ENCODE results near the gene APOL2. TPM values are rescaled to one million over a fixed set of nuclear protein-coding genes. Genes with fewer than 3 reads are reported as not detected.

APOL2 gene
- total RNA-seq, 3 donors from 2014 or later = 46.3 to 64.8 (median 56.3) TPM

GRCh38 chr22:36227806-36228205 is 11.5 kb downstream of the APOL2 start:
- Histone ChIP-seq H3K9me3 (no peaks in the 10 kb centered on the region), H3K4me1 (ENCODE audit: low read depth) (no peaks in the 10 kb centered on the region), H3K36me3 (ENCODE audit: low read depth) (no peaks in the 10 kb centered on the region), H3K4me3 (no peak overlapping the region)
- DNase-seq (no peak), ATAC-seq (no peak)
- TF ChIP-seq CTCF (IDR thresholded peaks at IDR 0.05) = no peak
- intact Hi-C loops (cut with DNase I, micrococcal nuclease) = no loop called here

- Histone ChIP-seq H3K4me1 (ENCODE audit: low read depth) (no peaks in the 10 kb centered on the region), H3K4me3 (no peak overlapping the region), H3K36me3 (ENCODE audit: low read depth) (no peaks in the 10 kb centered on the region), H3K9me3 (no peaks in the 10 kb centered on the region)
- DNase-seq (no peak), ATAC-seq (no peak)
- intact Hi-C loops (cut with DNase I, micrococcal nuclease) = no loop called here
- no peak for TF ChIP-seq CTCF (IDR thresholded peaks at IDR 0.05)
Observed at GRCh38 chr22:36227396-36227795, 11.9 kb downstream of the APOL2 start.

- intact Hi-C loops (cut with DNase I, micrococcal nuclease) = no loop called here
- Histone ChIP-seq H3K9me3 (no peaks in the 10 kb centered on the region), H3K4me3 (no peak overlapping the region), H3K4me1 (ENCODE audit: low read depth) (no peaks in the 10 kb centered on the region), H3K36me3 (ENCODE audit: low read depth) (no peaks in the 10 kb centered on the region)
- no peak for TF ChIP-seq CTCF (IDR thresholded peaks at IDR 0.05)
- no peak for ATAC-seq
- DNase-seq = no peak
Observed at GRCh38 chr22:36226189-36226588, 13.1 kb downstream of the APOL2 start.

- DNase-seq (no peak), ATAC-seq (no peak)
- intact Hi-C loops (cut with DNase I, micrococcal nuclease) = no loop called here
- Histone ChIP-seq H3K4me1 (ENCODE audit: low read depth) (peaks cover 3% of the 10 kb centered on the region), H3K9me3 (no peaks in the 10 kb centered on the region), H3K36me3 (ENCODE audit: low read depth) (no peaks in the 10 kb centered on the region), H3K4me3 (no peak overlapping the region)
- TF ChIP-seq CTCF (IDR thresholded peaks at IDR 0.05) = no peak
Observed at GRCh38 chr22:36225333-36225922, 13.9 kb downstream of the APOL2 start.

- intact Hi-C loops (cut with DNase I, micrococcal nuclease) = no loop called here
- H3K4me1 ChIP-seq (ENCODE audit: low read depth) = peaks cover 4% of the 10 kb centered on the region
- ATAC-seq (no peak), DNase-seq (no peak)
- no peak for TF ChIP-seq CTCF (IDR thresholded peaks at IDR 0.05)
- H3K4me3 ChIP-seq = no peak overlapping the region
- no peaks in the 10 kb centered on the region for H3K36me3 ChIP-seq (ENCODE audit: low read depth)
- no peaks in the 10 kb centered on the region for H3K9me3 ChIP-seq
Observed at GRCh38 chr22:36224245-36224644, 15.1 kb downstream of the APOL2 start.

- Histone ChIP-seq H3K9me3 (no peaks in the 10 kb centered on the region), H3K4me1 (ENCODE audit: low read depth) (peaks cover 4% of the 10 kb centered on the region), H3K4me3 (no peak overlapping the region), H3K36me3 (ENCODE audit: low read depth) (no peaks in the 10 kb centered on the region)
- intact Hi-C loops (cut with DNase I, micrococcal nuclease) = no loop called here
- ATAC-seq (no peak), DNase-seq (no peak)
- TF ChIP-seq CTCF (IDR thresholded peaks at IDR 0.05) = no peak
Observed at GRCh38 chr22:36223504-36223903, 15.8 kb downstream of the APOL2 start.

Data from mucosa of descending colon (tissue), 3 donors.